Transverse colon (tissue), 4 donors: ENCODE data around the gene BRI3. TPM values are rescaled to one million over a fixed set of nuclear protein-coding genes. Genes with fewer than 3 reads are reported as not detected.

Experiments used
- DNase-seq: peaks from one replicate; pipeline ENCODE4 v3.0.0-alpha.2; 2019
- H3K27ac ChIP-seq, 4 donors: fragments of 200-600 bp; sonication (generic); 2 replicates each; pipeline ENCODE4 v1.5.1; 2016 to 2018; ENCODE audit warnings: inconsistent platforms in 4 of 4
- H3K27me3 ChIP-seq: fragments of 200-600 bp; sonication (generic); 2 replicates; pipeline ENCODE4 v1.5.1; 2017; ENCODE audit warnings: inconsistent platforms
- H3K36me3 ChIP-seq, 4 donors: fragments of 200-600 bp; sonication (generic); 2 replicates each; pipeline ENCODE4 v1.5.1; 2017 to 2019; ENCODE audit warnings: inconsistent platforms in 4 of 4
- H3K4me1 ChIP-seq, 4 donors: fragments of 200-600 bp; sonication (generic); 2 replicates each; pipeline ENCODE4 v1.5.1; 2017 to 2020; ENCODE audit warnings: inconsistent platforms in 4 of 4
- H3K4me3 ChIP-seq, 4 donors: fragments of 200-600 bp; sonication (generic); 1 replicate in 1 of 4; 2 replicates in 3 of 4; pipeline versions ENCODE4 v1.5.1 to v1.6.1; 2017 to 2019; ENCODE audit warnings: inconsistent platforms in 4 of 4
- H3K9me3 ChIP-seq, 2 donors: fragments of 200-600 bp; sonication (generic); 2 replicates each; pipeline ENCODE4 v1.5.1; 2017 to 2019; ENCODE audit warnings: inconsistent platforms in 2 of 2
- CTCF ChIP-seq, 5 experiments: fragments of 200-600 bp in 3 of 5; fragments of 450-650 bp in 2 of 5; sonication (generic) in 3 of 5; IDR thresholded peaks; 1 replicate in 2 of 5; 2 replicates in 3 of 5; pipeline ENCODE4 v1.5.1; 2016 to 2017; ENCODE audit warnings: antibody characterized with exemption in 5 of 5, inconsistent platforms in 3 of 5, mild to moderate bottlenecking in 2 of 5, moderate library complexity in 1 of 5
- EP300 ChIP-seq: sonication (generic); formaldehyde crosslinking; IDR thresholded peaks from one replicate; pipeline ENCODE4 v1.6.1; 2017; ENCODE audit warnings: antibody characterized with exemption, low read depth
- POLR2A ChIP-seq: fragments of 450-650 bp; IDR thresholded peaks from one replicate; pipeline ENCODE4 v1.6.1; 2016; ENCODE audit warnings: antibody characterized with exemption, mild to moderate bottlenecking, moderate library complexity
- POLR2AphosphoS5 ChIP-seq, 3 donors: sonication (generic); formaldehyde crosslinking; IDR thresholded peaks; one replicate each; pipeline ENCODE4 v1.6.1; 2016; ENCODE audit warnings: antibody characterized with exemption in 3 of 3
- WGBS, 2 donors: methylation state at CpG; one replicate each; pipeline ENCODE4 v1.1.5; 2018; ENCODE audit warnings: low coverage in 1 of 2; 5-methylcytosine and 5-hydroxymethylcytosine counted together
- in situ Hi-C, 4 donors: fragments of 200-750 bp; cut with MboI; loops; one replicate each; pipeline versions ENCODE4 v1.15.0 to v1.15.1; 2017; ENCODE audit warnings: low sequenced_read_pairs in 3 of 4, low pct_ligation_motif_present in 1 of 4, low pct_unique_long_range_greater_than_20kb in 1 of 4
- intact Hi-C: fragments of 100-400 bp; cut with DNase I; formaldehyde crosslinking; loops from one replicate; pipeline ENCODE4 v1.15.1; 2023; ENCODE audit warnings: low total_unique reads
- total RNA-seq, 4 donors: library from RNA; depleted of rRNA; stranded (reverse); fragments of >200 nt; gene quantifications; one replicate each; pipeline ENCODE4 v1.1.0, GENCODE V29; 2016

BRI3 gene
- total RNA-seq, 4 donors from 2014 or later: 9.8 to 87.5 (median 51.5) TPM

GRCh38 chr7:98282703-98283102 is 1.2 kb downstream of the BRI3 start:
- Histone ChIP-seq H3K9me3 (no peaks in the 10 kb centered on the region), H3K27me3 (no peaks in the 10 kb centered on the region), H3K36me3 (no peaks in the 10 kb centered on the region), H3K4me3 (peak overlapping the region; percentile 64 to 97 (median 96)), H3K27ac (peak overlapping the region; percentile 88 to 98 (median 96)), H3K4me1 (peaks cover 44 to 66% (median 62%) of the 10 kb centered on the region in 4 donors)
- no peak for DNase-seq
- intact Hi-C loops (no loop called here), in situ Hi-C loops (loop anchor here in 2 of 4 donors (25.0 kb wide), 1 partner anchor 130 kb away; the partner anchor contains the start of gene BAIAP2L1 (in 2 of the 2))
- TF ChIP-seq EP300 (no peak), POLR2AphosphoS5 (IDR thresholded peaks at IDR 0.05) (no peak), POLR2A (no peak), CTCF (IDR thresholded peaks at IDR 0.05) (no peak)
- 33 to 39% methylated on average over 11 to 16 of the region's 16 CpGs for WGBS, 2 donors

GRCh38 chr7:98283127-98283886 is 1.8 kb downstream of the BRI3 start:
- Histone ChIP-seq H3K27me3 (no peaks in the 10 kb centered on the region), H3K9me3 (no peaks in the 10 kb centered on the region), H3K27ac (peak overlapping the region; percentile 88 to 98 (median 96)), H3K4me1 (peaks cover 47 to 72% (median 68%) of the 10 kb centered on the region in 4 donors), H3K36me3 (no peaks in the 10 kb centered on the region), H3K4me3 (peak overlapping the region; percentile 64 to 97 (median 96))
- DNase-seq: peak; percentile 63
- intact Hi-C loops (no loop called here), in situ Hi-C loops (loop anchor here in 2 of 4 donors (25.0 kb wide), 1 partner anchor 129 kb away; the partner anchor contains the start of gene BAIAP2L1 (in 2 of the 2))
- TF ChIP-seq POLR2A (peak; percentile 68), EP300 (no peak), POLR2AphosphoS5 (IDR thresholded peaks at IDR 0.05) (peak in 2 of 3 donors; percentile 76 to 78), CTCF (IDR thresholded peaks at IDR 0.05) (no peak)
- WGBS, 2 donors: 0 to 59% methylated on average over 1 to 19 of the region's 19 CpGs

- H3K9me3 ChIP-seq: no peaks in the 10 kb centered on the region
- 90% methylated on average over 8 of the region's 8 CpGs; no CpG with 5 or more reads in 1 of the 2 donors for WGBS, 2 donors
- H3K4me3 ChIP-seq: peak overlapping the region; percentile 2 to 97 (median 96)
- in situ Hi-C loops: loop anchor here in 2 of 4 donors (25.0 kb wide), 1 partner anchor 128 kb away; the partner anchor contains the start of gene BAIAP2L1 (in 2 of the 2)
- intact Hi-C loops: no loop called here
- no peaks in the 10 kb centered on the region for H3K36me3 ChIP-seq
- no peak for DNase-seq
- no peak for TF ChIP-seq POLR2AphosphoS5 (IDR thresholded peaks at IDR 0.05)
- TF ChIP-seq EP300: no peak
- TF ChIP-seq POLR2A: no peak
- no peak for TF ChIP-seq CTCF (IDR thresholded peaks at IDR 0.05)
- H3K27me3 ChIP-seq: no peaks in the 10 kb centered on the region
- peak overlapping the region; percentile 88 to 98 (median 96) for H3K27ac ChIP-seq
- H3K4me1 ChIP-seq: peaks cover 47 to 75% (median 69%) of the 10 kb centered on the region in 4 donors
Measured at GRCh38 chr7:98283887-98284222, 2.4 kb downstream of the BRI3 start.

- H3K4me3 ChIP-seq: peak overlapping the region; percentile 2 to 97 (median 96)
- intact Hi-C loops (no loop called here), in situ Hi-C loops (loop anchor here in 2 of 4 donors (25.0 kb wide), 1 partner anchor 128 kb away; the partner anchor contains the start of gene BAIAP2L1 (in 2 of the 2))
- peak; percentile 25 to 76 (median 60) for TF ChIP-seq POLR2AphosphoS5 (IDR thresholded peaks at IDR 0.05)
- TF ChIP-seq EP300: no peak
- TF ChIP-seq POLR2A: peak; percentile 67
- peak in 1 of 5 experiments; percentile 29 for TF ChIP-seq CTCF (IDR thresholded peaks at IDR 0.05)
- WGBS, 2 donors: 39% methylated on average over 9 of the region's 20 CpGs; no CpG with 5 or more reads in 1 of the 2 donors
- H3K9me3 ChIP-seq: no peaks in the 10 kb centered on the region
- H3K27me3 ChIP-seq: no peaks in the 10 kb centered on the region
- peaks cover 50 to 78% (median 69%) of the 10 kb centered on the region in 4 donors for H3K4me1 ChIP-seq
- peak overlapping the region; percentile 88 to 98 (median 96) for H3K27ac ChIP-seq
- H3K36me3 ChIP-seq: no peaks in the 10 kb centered on the region
- peak; percentile 92 for DNase-seq
Measured at GRCh38 chr7:98284335-98285036, 3.0 kb downstream of the BRI3 start.
